Measurements from ENCODE around the gene DYDC1.

DYDC1 gene

DNA sequence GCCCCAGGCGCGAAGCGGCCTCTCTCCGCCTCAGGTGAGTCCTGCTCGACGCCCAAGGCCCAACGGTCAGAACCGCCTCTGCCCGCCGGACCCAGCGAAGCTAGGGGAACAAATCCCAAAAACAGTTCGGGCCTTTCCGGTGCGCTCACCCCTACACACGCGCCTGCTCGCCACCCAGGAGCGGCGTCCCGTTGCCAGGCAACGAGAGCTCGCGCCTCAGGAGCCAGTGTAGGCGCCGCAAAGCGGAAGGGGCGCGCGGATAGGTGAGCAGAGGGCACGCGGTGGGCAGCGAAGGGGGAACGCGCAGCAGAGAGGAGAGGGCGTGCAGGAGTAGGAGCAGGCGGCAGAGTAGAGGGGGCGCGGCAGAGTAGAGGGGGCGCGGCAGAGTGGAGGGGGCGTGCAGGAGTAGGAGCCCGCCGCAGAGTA is at the start of gene DYDC1, which contains the start of gene DYDC2:
DYDC1 (minus strand) TSS at position 193 of the 426 bp plus-strand sequence. CDS start 4,154 bp downstream, outside the sequence.
DYDC2 (plus strand) TSS at position 219 of the 426 bp plus-strand sequence. CDS start 5,663 bp downstream, outside the sequence.
- TF ChIP-seq CTCF (IDR thresholded peaks at IDR 0.05; ENCODE audit: extremely low read depth, missing control alignments) = no peak
- DNase-seq (ENCODE audit: low spot score) = peak; percentile 45

DNA sequence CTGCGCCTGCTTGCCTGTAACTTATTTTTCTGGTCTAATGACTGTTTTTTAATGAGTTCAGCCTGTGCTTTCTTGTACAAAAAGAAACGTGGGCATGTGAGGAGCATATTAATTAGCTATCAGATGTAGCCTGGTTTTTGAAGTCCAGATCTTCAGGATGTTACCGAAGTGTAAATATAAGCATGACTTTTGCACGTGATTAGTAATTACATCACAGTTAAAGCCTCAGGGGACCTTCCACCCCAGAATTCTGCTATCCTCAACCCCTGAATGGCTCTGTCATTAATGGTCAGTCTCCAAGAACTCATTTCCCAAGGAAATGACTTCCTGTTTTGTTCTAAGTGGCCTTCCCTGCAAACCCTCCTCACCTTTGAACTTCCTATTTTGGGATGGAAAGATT is 49.6 kb upstream of the DYDC1 start:
- no peak for TF ChIP-seq CTCF (IDR thresholded peaks at IDR 0.05; ENCODE audit: extremely low read depth, missing control alignments)
- no peak for DNase-seq (ENCODE audit: low spot score)

DNA sequence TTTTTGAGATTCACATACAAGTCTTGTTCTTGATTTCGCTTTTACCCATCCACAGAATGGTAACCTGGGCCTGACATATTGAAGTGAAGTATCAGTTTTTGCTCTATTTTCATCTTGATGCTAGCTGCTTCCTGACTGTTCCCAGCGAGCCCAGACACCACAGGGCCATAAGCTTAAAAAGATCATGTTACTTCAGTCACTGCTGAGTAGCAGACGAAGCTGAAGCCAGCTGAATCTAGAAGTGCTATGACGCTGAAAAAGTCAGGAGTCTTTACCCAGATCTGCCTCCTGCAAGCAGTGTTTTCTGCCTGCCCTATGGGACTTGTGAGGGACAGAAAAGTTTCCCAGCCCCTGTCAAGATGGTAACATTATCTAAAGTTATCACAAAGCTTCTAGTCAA is 49.1 kb upstream of the DYDC1 start:
- no peak for TF ChIP-seq CTCF (IDR thresholded peaks at IDR 0.05; ENCODE audit: extremely low read depth, missing control alignments)
- DNase-seq (ENCODE audit: low spot score) = no peak

DNA sequence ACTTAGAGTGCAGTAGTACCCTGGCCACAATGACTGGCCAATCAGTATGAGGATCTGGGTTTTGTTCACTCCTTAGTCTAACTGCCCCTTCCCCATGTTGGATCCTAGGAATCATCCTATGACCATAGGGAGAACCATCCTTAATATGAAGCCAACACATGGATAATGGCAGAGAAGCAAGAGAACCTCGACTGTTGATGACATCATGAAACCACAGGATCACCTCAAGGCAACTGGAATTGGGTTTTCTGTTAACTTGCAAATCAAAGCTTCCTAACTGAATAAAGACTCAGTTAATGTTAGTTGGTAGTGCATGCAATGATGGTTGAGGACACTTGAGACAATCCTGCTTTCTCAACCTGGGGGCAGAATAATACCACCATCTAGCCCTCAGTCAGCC is 48.5 kb upstream of the DYDC1 start:
- DNase-seq (ENCODE audit: low spot score) = no peak
- TF ChIP-seq CTCF (IDR thresholded peaks at IDR 0.05; ENCODE audit: extremely low read depth, missing control alignments) = no peak

- DNase-seq (ENCODE audit: low spot score) = no peak
- no peak for TF ChIP-seq CTCF (IDR thresholded peaks at IDR 0.05; ENCODE audit: extremely low read depth, missing control alignments)
These were observed 43.7 kb upstream of the DYDC1 start for GRCh38 chr10:80400136-80400804.

DNA sequence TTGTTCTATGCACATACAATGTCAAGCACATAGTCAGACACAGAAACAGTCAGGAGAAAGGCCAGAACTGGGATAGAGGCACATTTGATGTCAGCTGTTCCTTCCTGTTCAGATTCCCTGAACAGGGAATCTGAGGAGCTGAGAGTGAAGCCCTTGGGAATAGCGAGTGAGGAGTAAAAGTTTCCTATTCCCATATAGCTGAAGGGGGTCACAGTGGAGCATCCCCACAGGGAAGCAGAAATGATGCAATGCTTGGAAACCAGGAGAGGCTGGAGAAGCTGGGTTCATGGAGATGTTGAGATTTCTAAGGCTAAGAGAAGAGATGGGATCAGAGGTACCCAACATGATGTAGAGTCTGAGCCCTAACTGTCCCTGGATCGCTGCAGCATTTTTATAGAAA is 40.5 kb upstream of the DYDC1 start:
- no peak for DNase-seq (ENCODE audit: low spot score)
- no peak for TF ChIP-seq CTCF (IDR thresholded peaks at IDR 0.05; ENCODE audit: extremely low read depth, missing control alignments)

DNA sequence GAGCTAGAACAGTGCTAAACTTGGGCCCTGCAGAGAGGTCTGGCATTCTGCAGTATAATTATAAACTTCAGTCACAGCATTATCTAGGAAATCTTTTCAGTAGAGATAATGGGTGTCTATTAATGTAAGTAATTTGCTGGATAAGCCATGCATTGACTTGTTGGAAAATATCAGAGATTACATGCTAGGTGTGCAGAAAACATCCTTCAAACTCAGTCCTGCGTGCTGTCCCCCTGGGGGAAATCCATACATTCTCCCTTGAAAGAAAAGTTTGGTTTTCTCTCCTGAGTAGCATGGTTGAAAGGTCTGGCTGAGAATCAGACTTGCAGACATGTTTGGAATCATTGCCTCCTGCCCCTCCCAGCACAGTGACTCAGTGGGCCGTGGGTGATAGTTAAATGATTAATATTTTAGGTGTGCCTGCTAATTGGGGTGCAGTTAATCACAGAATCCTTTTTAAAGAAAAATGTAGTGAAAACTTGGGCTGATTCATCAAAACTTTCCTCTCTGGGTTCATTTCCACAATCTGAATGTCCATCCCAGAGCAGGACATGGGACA is 37.9 kb upstream of the DYDC1 start:
- DNase-seq (ENCODE audit: low spot score) = no peak
- no peak for TF ChIP-seq CTCF (IDR thresholded peaks at IDR 0.05; ENCODE audit: extremely low read depth, missing control alignments)
